ENCODE results near the gene SPATA9. TPM values are rescaled to one million over a fixed set of nuclear protein-coding genes. Genes with fewer than 3 reads are reported as not detected.

Gene SPATA9
- total RNA-seq, 1 experiment from 2014 or later = not detected

Other genes with a start within 250 kb of the SPATA9 start
- gene SKIC3, start 128.0 kb downstream of the SPATA9 start, total RNA-seq (2014; rRNA removed; shearing (Covaris generic); ENCODE audit: low replicate concordance) = 19.7 and 33.1 TPM in 2 replicates
- gene ARSK, start 127.9 kb downstream of the SPATA9 start, total RNA-seq (2014; rRNA removed; shearing (Covaris generic); ENCODE audit: low replicate concordance) = 1.9 and 9.3 TPM in 2 replicates
- gene GPR150, start 62.9 kb downstream of the SPATA9 start, total RNA-seq (2014; rRNA removed; shearing (Covaris generic); ENCODE audit: low replicate concordance) = 0.17 TPM in 1 of 2 replicates, not detected in the other
- gene RFESD, start 36.2 kb downstream of the SPATA9 start, total RNA-seq (2014; rRNA removed; shearing (Covaris generic); ENCODE audit: low replicate concordance) = 0.55 and 1.1 TPM in 2 replicates
- gene RHOBTB3, start 48.3 kb upstream of the SPATA9 start, total RNA-seq (2014; rRNA removed; shearing (Covaris generic); ENCODE audit: low replicate concordance) = 22.0 and 24.7 TPM in 2 replicates
- 30.2 and 53.4 TPM in 2 replicates for gene GLRX, start 139.7 kb upstream of the SPATA9 start, total RNA-seq (2014; rRNA removed; shearing (Covaris generic); ENCODE audit: low replicate concordance)

Measured in Caki2 (cell line).